Keratinocyte (primary cell): Measurements from ENCODE around the gene CLDN5.

ENCODE experiments used
- EZH2 ChIP-seq: IDR thresholded peaks from one replicate; pipeline ENCODE4 v1.6.1; 2012; ENCODE audit warnings: inconsistent platforms, mild to moderate bottlenecking, low read length, moderate library complexity
- TF ChIP-seq, protein P1 (sequence below), 3 experiments: IDR thresholded peaks in 1 of 3; conservative IDR thresholded peaks in 1 of 3; optimal IDR thresholded peaks in 1 of 3; 2 replicates in 2 of 3; 3 replicates in 1 of 3; pipeline versions ENCODE3 to v1.5.1; 2011; ENCODE audit warnings: low read length in 3 of 3, mild to moderate bottlenecking in 3 of 3, moderate library complexity in 2 of 3, control low read depth in 1 of 3, inconsistent platforms in 1 of 3; ENCODE audit not compliant: insufficient read depth in 2 of 3; ENCODE audit errors: extremely low read depth in 1 of 3

DNA sequence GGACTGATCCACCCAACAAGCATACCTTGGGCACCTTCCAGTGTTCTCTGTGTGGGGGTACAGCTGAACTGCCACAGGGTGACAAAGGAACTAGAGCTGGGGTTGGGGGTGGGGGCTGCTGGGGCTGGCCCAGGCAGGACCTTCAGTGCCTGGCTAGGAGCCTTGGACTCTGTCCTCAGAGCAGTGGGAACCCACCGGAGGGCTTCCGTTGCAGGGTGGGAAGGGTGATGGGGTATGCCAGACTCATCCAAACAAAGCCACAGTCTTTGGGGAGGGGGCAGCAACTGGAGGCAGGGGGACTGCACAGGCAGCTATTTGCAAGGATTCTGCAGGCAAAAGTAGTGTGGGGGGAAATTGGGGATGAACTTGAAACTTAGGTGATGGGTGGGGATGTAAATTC, 35.7 kb upstream of the CLDN5 start:
- no peak for TF ChIP-seq EZH2
- TF ChIP-seq, protein P1, sequence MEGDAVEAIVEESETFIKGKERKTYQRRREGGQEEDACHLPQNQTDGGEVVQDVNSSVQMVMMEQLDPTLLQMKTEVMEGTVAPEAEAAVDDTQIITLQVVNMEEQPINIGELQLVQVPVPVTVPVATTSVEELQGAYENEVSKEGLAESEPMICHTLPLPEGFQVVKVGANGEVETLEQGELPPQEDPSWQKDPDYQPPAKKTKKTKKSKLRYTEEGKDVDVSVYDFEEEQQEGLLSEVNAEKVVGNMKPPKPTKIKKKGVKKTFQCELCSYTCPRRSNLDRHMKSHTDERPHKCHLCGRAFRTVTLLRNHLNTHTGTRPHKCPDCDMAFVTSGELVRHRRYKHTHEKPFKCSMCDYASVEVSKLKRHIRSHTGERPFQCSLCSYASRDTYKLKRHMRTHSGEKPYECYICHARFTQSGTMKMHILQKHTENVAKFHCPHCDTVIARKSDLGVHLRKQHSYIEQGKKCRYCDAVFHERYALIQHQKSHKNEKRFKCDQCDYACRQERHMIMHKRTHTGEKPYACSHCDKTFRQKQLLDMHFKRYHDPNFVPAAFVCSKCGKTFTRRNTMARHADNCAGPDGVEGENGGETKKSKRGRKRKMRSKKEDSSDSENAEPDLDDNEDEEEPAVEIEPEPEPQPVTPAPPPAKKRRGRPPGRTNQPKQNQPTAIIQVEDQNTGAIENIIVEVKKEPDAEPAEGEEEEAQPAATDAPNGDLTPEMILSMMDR (optimal IDR thresholded peaks at IDR 0.05 in 1 of 3, IDR thresholded peaks at IDR 0.05 in 1 of 3, conservative IDR thresholded peaks at IDR 0.05 in 1 of 3; ENCODE audit: extremely low read depth in 1 of 3, insufficient read depth in 2 of 3, low read length in 3 of 3) = no peak
